Measurements from ENCODE around the gene ADIPOR2. TPM values are rescaled to one million over a fixed set of nuclear protein-coding genes. Genes with fewer than 3 reads are reported as not detected.

ADIPOR2 gene
- total RNA-seq, 1 experiment from 2014 or later: 45.3 TPM

GRCh38 chr12:1821805-1822204 lies 130.9 kb downstream of the ADIPOR2 start:
- H3K18ac ChIP-seq (ENCODE audit: insufficient read length, low read depth, low read length): no peak overlapping the region
- no peak overlapping the region for H3K27ac ChIP-seq (ENCODE audit: insufficient read length, low read depth, low read length)
- H3K4me1 Mint-ChIP-seq: peaks cover 20 to 46% of the 10 kb centered on the region in 2 experiments
- no peak for TF ChIP-seq CTCF (conservative IDR thresholded peaks at IDR 0.05)
- H3K9me3 Mint-ChIP-seq: peaks cover 2 to 4% of the 10 kb centered on the region in 2 experiments; a peak in 1 of 5 replicates
- H3K27me3 Mint-ChIP-seq (ENCODE audit: low read depth): peaks cover 39% of the 10 kb centered on the region
- peaks cover 19% of the 10 kb centered on the region; the same call in 1 of the 2 replicates for H3K27me3 ChIP-seq (ENCODE audit: insufficient read depth, low read length)
- no peak overlapping the region for H4K8ac ChIP-seq (replicated peaks; ENCODE audit: insufficient read length, low read depth, low read length)
- no peak overlapping the region for H4K91ac ChIP-seq (ENCODE audit: insufficient read length, low read depth, low read length)
- H3T11ph ChIP-seq (ENCODE audit: low read length): no peak overlapping the region
- no peak overlapping the region for H2BK12ac ChIP-seq (ENCODE audit: insufficient read length, low read depth, low read length)
- H3K4me3 Mint-ChIP-seq: no peak overlapping the region
- no peak overlapping the region for H4K5ac ChIP-seq (ENCODE audit: insufficient read length, low read depth, low read length)
- no peak overlapping the region for H2BK5ac ChIP-seq (ENCODE audit: insufficient read length, low read length)
- H3K79me2 ChIP-seq (ENCODE audit: insufficient read depth, low read length): no peaks in the 10 kb centered on the region
- peaks cover 0 to 5% (median 0%) of the 10 kb centered on the region in 3 experiments; a peak in 2 of 7 replicates for H3K36me3 Mint-ChIP-seq (ENCODE audit: insufficient read depth in 1 of 3, low read depth in 3 of 3)
- H3K4me2 ChIP-seq (ENCODE audit: insufficient read depth, insufficient read length, low read length): no peak overlapping the region
- no peaks in the 10 kb centered on the region for H4K20me1 ChIP-seq (ENCODE audit: control insufficient read depth, insufficient read depth, insufficient read length)
- DNase-seq: no peak
- no CpG with 5 or more reads among the region's 12 CpGs for WGBS (ENCODE audit: extremely low coverage, insufficient read length, low lambda C conversion rate)
- H3K9me3 ChIP-seq (ENCODE audit: control insufficient read depth, low read depth, low read length): no peaks in the 10 kb centered on the region
- no peak overlapping the region for H3K56ac ChIP-seq (ENCODE audit: insufficient read length, low read depth, low read length)
- H3K14ac ChIP-seq (ENCODE audit: insufficient read depth, low read length): no peak overlapping the region
- H3K23ac ChIP-seq (ENCODE audit: insufficient read length, low read depth, low read length): no peak overlapping the region
- no peak overlapping the region for H2BK20ac ChIP-seq (ENCODE audit: low read depth, low read length, poor library complexity, severe bottlenecking)
- no peak overlapping the region for H3K27ac Mint-ChIP-seq
- H2AK5ac ChIP-seq (ENCODE audit: insufficient read length, low read length): no peak overlapping the region
- no peaks in the 10 kb centered on the region for H3K23me2 ChIP-seq (ENCODE audit: insufficient read length, low read depth, low read length, poor library complexity, severe bottlenecking)
- no peaks in the 10 kb centered on the region for H3K4me1 ChIP-seq (ENCODE audit: insufficient read depth, low read length)
- H2BK120ac ChIP-seq (ENCODE audit: low read depth, low read length, poor library complexity, severe bottlenecking): no peak overlapping the region
- H3K79me1 ChIP-seq (ENCODE audit: insufficient read depth, low read depth, low read length, poor library complexity, severe bottlenecking): no peaks in the 10 kb centered on the region
- H3K9ac ChIP-seq (ENCODE audit: extremely low read depth, insufficient read length, low read length): no peak overlapping the region
- no peak overlapping the region for H2BK15ac ChIP-seq (ENCODE audit: low read depth, low read length)
- no peak overlapping the region for H2AFZ ChIP-seq (ENCODE audit: low read length)
- no peak overlapping the region for H3K4ac ChIP-seq (ENCODE audit: low read depth, low read length)
